SU-DHL-6 (cell line): ENCODE measurements around the gene NEU1.
"Not testable (repeated sequence)": the region's sequence is repeated elsewhere in the genome, so short reads cannot be mapped to it uniquely, and the experiment has no call there.

Experiments used
- CTCF ChIP-seq: fragments of 200-600 bp; sonication (generic); IDR thresholded peaks from one replicate; pipeline ENCODE4 v1.5.1; 2017; ENCODE audit warnings: antibody characterized with exemption, mild to moderate bottlenecking, low read length, moderate library complexity; ENCODE audit not compliant: insufficient read depth, poor library complexity, severe bottlenecking
- EZH2phosphoT487 ChIP-seq: fragments of 200-600 bp; sonication (generic), shearing (Covaris generic); conservative IDR thresholded peaks from 2 replicates; pipeline ENCODE4 v1.6.1; 2018; ENCODE audit warnings: mild to moderate bottlenecking, antibody characterized with exemption, low read length, moderate library complexity, mixed read lengths

- not testable (repeated sequence) for TF ChIP-seq CTCF, EZH2phosphoT487
Observed at GRCh38 chr6:31906727-31907126, 44.1 kb upstream of the NEU1 start.
